Thymus (tissue), 14 donors: ENCODE measurements around the gene TRMT11. TPM values are rescaled to one million over a fixed set of nuclear protein-coding genes. Genes with fewer than 3 reads are reported as not detected.
A peak's percentile ranks its signal among the peaks of the same experiment; 100 is the strongest.

Source experiments
- DNase-seq, 9 donors: peaks; one replicate each; pipeline ENCODE4 v3.0.0-alpha.2; 2013; ENCODE audit warnings: low spot score in 9 of 9, low read depth in 6 of 9, missing footprints in 1 of 9
- H3K27ac ChIP-seq, 2 donors: one replicate each; pipeline ENCODE4 v1.5.1; 2013; ENCODE audit warnings: control low read depth in 1 of 2, low read depth in 1 of 2, low read length in 1 of 2, mild to moderate bottlenecking in 1 of 2, moderate library complexity in 1 of 2
- H3K27me3 ChIP-seq, 2 donors: one replicate each; pipeline ENCODE4 v1.5.1; 2013; ENCODE audit warnings: low read length in 1 of 2; ENCODE audit not compliant: control insufficient read depth in 2 of 2, insufficient read depth in 1 of 2
- H3K36me3 ChIP-seq, 2 donors: one replicate each; pipeline ENCODE4 v1.5.1; 2013; ENCODE audit warnings: low read length in 1 of 2, mild to moderate bottlenecking in 1 of 2, moderate library complexity in 1 of 2; ENCODE audit not compliant: control insufficient read depth in 2 of 2, insufficient read depth in 2 of 2
- H3K4me1 ChIP-seq, 2 donors: one replicate each; pipeline ENCODE4 v1.5.1; 2013; ENCODE audit warnings: low read length in 2 of 2; ENCODE audit not compliant: control insufficient read depth in 2 of 2, insufficient read depth in 2 of 2
- H3K4me3 ChIP-seq, 2 donors: one replicate each; pipeline ENCODE4 v1.5.1; 2013; ENCODE audit warnings: low read length in 2 of 2, control low read depth in 1 of 2, mild to moderate bottlenecking in 1 of 2
- H3K9me3 ChIP-seq, 2 donors: one replicate each; pipeline ENCODE4 v1.5.1; 2013; ENCODE audit warnings: low read length in 1 of 2, mild to moderate bottlenecking in 1 of 2; ENCODE audit not compliant: control insufficient read depth in 2 of 2, insufficient read depth in 1 of 2
- WGBS: extraction: QIAGEN DNeasy Blood & Tissue Kit; methylation state at CpG from one replicate; pipeline ENCODE4 v1.1.7; 2013; 5-methylcytosine and 5-hydroxymethylcytosine counted together
- long read RNA-seq, 10 donors: transcript quantifications; one replicate each; lab custom pipeline, GENCODE V29; 2026
- polyA plus RNA-seq: library from polyadenylated mRNA; stranded (reverse); fragments of 200-250 nt; gene quantifications from one replicate; pipeline ENCODE4 v1.2.3, GENCODE V29; 2013
- total RNA-seq: library from RNA; stranded (reverse); fragments of 120-200 nt; gene quantifications from one replicate; pipeline ENCODE4 v1.2.4, GENCODE V29; 2013
- donor health status: healthy.

Gene TRMT11
- 27.3 TPM for total RNA-seq
- polyA plus RNA-seq: 21.0 TPM
- long read RNA-seq, donor 1, partial matches to known transcripts: 0 of 1 reads
- long read RNA-seq, donor 1, other reads (novel, unspliced or antisense): 0 of 1 reads
- long read RNA-seq, donor 2: 0 reads
- long read RNA-seq, donor 3, transcript TRMT11-201 (13 exons, 1,565 nt): major isoform, 5 of 10 reads
- long read RNA-seq, donor 3, partial matches to known transcripts: 5 of 10 reads
- long read RNA-seq, donor 3, other reads (novel, unspliced or antisense): 0 of 10 reads
- long read RNA-seq, donor 4, partial matches to known transcripts: 0 of 3 reads
- long read RNA-seq, donor 4, other reads (novel, unspliced or antisense): 0 of 3 reads
- long read RNA-seq, donor 5, transcript TRMT11-201 (13 exons, 1,565 nt): major isoform, 11 of 12 reads
- long read RNA-seq, donor 5, partial matches to known transcripts: 0 of 12 reads
- long read RNA-seq, donor 5, other reads (novel, unspliced or antisense): 0 of 12 reads
- long read RNA-seq, donor 6, partial matches to known transcripts: 0 of 2 reads
- long read RNA-seq, donor 6, other reads (novel, unspliced or antisense): 0 of 2 reads
- long read RNA-seq, donor 7, transcript TRMT11-201 (13 exons, 1,565 nt): major isoform, 6 of 6 reads
- long read RNA-seq, donor 7, partial matches to known transcripts: 0 of 6 reads
- long read RNA-seq, donor 7, other reads (novel, unspliced or antisense): 0 of 6 reads
- long read RNA-seq, donor 8, transcript TRMT11-201 (13 exons, 1,565 nt): major isoform, 7 of 7 reads
- long read RNA-seq, donor 8, partial matches to known transcripts: 0 of 7 reads
- long read RNA-seq, donor 8, other reads (novel, unspliced or antisense): 0 of 7 reads
- long read RNA-seq, donor 9, partial matches to known transcripts: 0 of 3 reads
- long read RNA-seq, donor 9, other reads (novel, unspliced or antisense): 0 of 3 reads
- long read RNA-seq, donor 10, partial matches to known transcripts: 0 of 3 reads
- long read RNA-seq, donor 10, other reads (novel, unspliced or antisense): 0 of 3 reads

- H3K4me1 ChIP-seq: peaks cover 0 to 3% of the 10 kb centered on the region in 2 donors
- peak; percentile 57 to 85 (median 66) for DNase-seq
- under 1% methylated on average over 52 of the region's 52 CpGs for WGBS
- peak within 1 kb of the TSS; percentile 77 to 88 for H3K27ac ChIP-seq
- H3K4me3 ChIP-seq: peak within 1 kb of the TSS; percentile 68 to 88
- H3K36me3 ChIP-seq: no peaks in the 10 kb centered on the region
- no peaks in the 10 kb centered on the region for H3K9me3 ChIP-seq
- H3K27me3 ChIP-seq: no peaks in the 10 kb centered on the region
Observed at GRCh38 chr6:125986301-125987025, at the start of gene TRMT11. Gene TRMT11 (plus strand): TSS chr6:125986540. CDS start chr6:125986551, 11 bp downstream.

- Histone ChIP-seq H3K36me3 (no peaks in the 10 kb centered on the region), H3K9me3 (no peaks in the 10 kb centered on the region), H3K4me3 (no peak overlapping the region), H3K4me1 (no peaks in the 10 kb centered on the region), H3K27me3 (no peaks in the 10 kb centered on the region), H3K27ac (no peak overlapping the region)
- 88% methylated on average over 1 of the region's 1 CpG for WGBS
- DNase-seq: no peak
Observed at GRCh38 chr6:125939026-125939425, 47.3 kb upstream of the TRMT11 start.

GRCh38 chr6:125939791-125940190 is 46.5 kb upstream of the TRMT11 start:
- H3K4me1 ChIP-seq: no peaks in the 10 kb centered on the region
- WGBS: 95% methylated on average over 2 of the region's 2 CpGs
- DNase-seq: no peak
- no peak overlapping the region for H3K27ac ChIP-seq
- H3K36me3 ChIP-seq: no peaks in the 10 kb centered on the region
- no peaks in the 10 kb centered on the region for H3K27me3 ChIP-seq
- no peak overlapping the region for H3K4me3 ChIP-seq
- H3K9me3 ChIP-seq: no peaks in the 10 kb centered on the region

- Histone ChIP-seq H3K4me1 (no peaks in the 10 kb centered on the region), H3K9me3 (no peaks in the 10 kb centered on the region), H3K36me3 (no peaks in the 10 kb centered on the region), H3K4me3 (no peak overlapping the region), H3K27ac (no peak overlapping the region), H3K27me3 (no peaks in the 10 kb centered on the region)
- DNase-seq: no peak
- 90% methylated on average over 5 of the region's 5 CpGs for WGBS
Observed at GRCh38 chr6:125940247-125941041, 45.9 kb upstream of the TRMT11 start.

- no peak overlapping the region for H3K4me3 ChIP-seq
- no peak for DNase-seq
- H3K4me1 ChIP-seq: no peaks in the 10 kb centered on the region
- no peaks in the 10 kb centered on the region for H3K36me3 ChIP-seq
- H3K9me3 ChIP-seq: no peaks in the 10 kb centered on the region
- H3K27ac ChIP-seq: no peak overlapping the region
- 97% methylated on average over 10 of the region's 10 CpGs for WGBS
- H3K27me3 ChIP-seq: no peaks in the 10 kb centered on the region
Observed at GRCh38 chr6:125942672-125943527, 43.4 kb upstream of the TRMT11 start.

GRCh38 chr6:125943528-125944433 is 42.6 kb upstream of the TRMT11 start:
- DNase-seq: no peak
- 95% methylated on average over 4 of the region's 4 CpGs for WGBS

GRCh38 chr6:125944434-125944816 is 41.9 kb upstream of the TRMT11 start:
- Histone ChIP-seq H3K27ac (no peak overlapping the region), H3K36me3 (no peaks in the 10 kb centered on the region), H3K27me3 (no peaks in the 10 kb centered on the region), H3K9me3 (no peaks in the 10 kb centered on the region), H3K4me1 (no peaks in the 10 kb centered on the region), H3K4me3 (no peak overlapping the region)
- WGBS: 51% methylated on average over 5 of the region's 5 CpGs
- no peak for DNase-seq

More at GRCh38 chr6:125943528-125944433, 42.6 kb upstream of the TRMT11 start:
- Histone ChIP-seq H3K36me3 (no peaks in the 10 kb centered on the region), H3K4me1 (no peaks in the 10 kb centered on the region), H3K4me3 (no peak overlapping the region), H3K27ac (no peak overlapping the region), H3K27me3 (no peaks in the 10 kb centered on the region), H3K9me3 (no peaks in the 10 kb centered on the region)
